Measurements from ENCODE around the gene DPYD. TPM values are rescaled to one million over a fixed set of nuclear protein-coding genes. Genes with fewer than 3 reads are reported as not detected.
A peak's percentile ranks its signal among the peaks of the same experiment; 100 is the strongest.

DPYD gene
- total and polyA plus RNA-seq, 4 donors: 17.7 to 99.3 (median 74.4) TPM

GRCh38 chr1:97252925-97253324 is 667.9 kb downstream of the DPYD start:
- no peaks in the 10 kb centered on the region for H3K9me3 ChIP-seq (ENCODE audit: control insufficient read depth in 4 of 4, insufficient read depth in 3 of 4, low read length in 3 of 4)
- 82 to 89% methylated on average over 3 of the region's 3 CpGs for WGBS, 2 donors
- no peak for ATAC-seq (ENCODE audit: insufficient read depth, low FRiP score)

GRCh38 chr1:97252076-97252475 is 668.8 kb downstream of the DPYD start:
- Histone ChIP-seq H3K36me3 (ENCODE audit: control insufficient read depth in 4 of 4, insufficient read depth in 4 of 4, low read length in 4 of 4) (peaks cover 0 to 1% (median 0%) of the 10 kb centered on the region in 4 donors), H3K4me3 (no peak overlapping the region), H3K27ac (ENCODE audit: low read depth in 1 of 2, low read length in 1 of 2) (no peak overlapping the region), H3K4me1 (ENCODE audit: control insufficient read depth in 5 of 5, insufficient read depth in 5 of 5, low read length in 5 of 5) (peaks cover 0 to 2% (median 0%) of the 10 kb centered on the region in 5 donors), H3K9me3 (ENCODE audit: control insufficient read depth in 4 of 4, insufficient read depth in 3 of 4, low read length in 3 of 4) (no peaks in the 10 kb centered on the region), H3K27me3 (ENCODE audit: control insufficient read depth in 3 of 3, insufficient read depth in 3 of 3, low read length in 2 of 3) (no peaks in the 10 kb centered on the region), H3K9ac (ENCODE audit: insufficient read depth in 1 of 2, low read length in 2 of 2) (no peak overlapping the region)
- ATAC-seq (ENCODE audit: insufficient read depth, low FRiP score) (no peak), DNase-seq (no peak)
- no peak for TF ChIP-seq CTCF (IDR thresholded peaks at IDR 0.05; ENCODE audit: control extremely low read depth, extremely low read depth)
- WGBS, 2 donors: 0% methylated on average over 1 of the region's 1 CpG

More at GRCh38 chr1:97252925-97253324, 667.9 kb downstream of the DPYD start:
- Histone ChIP-seq H3K4me1 (ENCODE audit: control insufficient read depth in 5 of 5, insufficient read depth in 5 of 5, low read length in 5 of 5) (peaks cover 0 to 2% (median 0%) of the 10 kb centered on the region in 5 donors), H3K9ac (ENCODE audit: insufficient read depth in 1 of 2, low read length in 2 of 2) (no peak overlapping the region), H3K27ac (ENCODE audit: low read depth in 1 of 2, low read length in 1 of 2) (no peak overlapping the region), H3K4me3 (no peak overlapping the region), H3K27me3 (ENCODE audit: control insufficient read depth in 3 of 3, insufficient read depth in 3 of 3, low read length in 2 of 3) (no peaks in the 10 kb centered on the region), H3K36me3 (ENCODE audit: control insufficient read depth in 4 of 4, insufficient read depth in 4 of 4, low read length in 4 of 4) (peaks cover 0 to 1% (median 0%) of the 10 kb centered on the region in 4 donors)
- no peak for DNase-seq
- no peak for TF ChIP-seq CTCF (IDR thresholded peaks at IDR 0.05; ENCODE audit: control extremely low read depth, extremely low read depth)

- Histone ChIP-seq H3K36me3 (ENCODE audit: control insufficient read depth in 4 of 4, insufficient read depth in 4 of 4, low read length in 4 of 4) (peaks cover 0 to 1% (median 0%) of the 10 kb centered on the region in 4 donors), H3K4me1 (ENCODE audit: control insufficient read depth in 5 of 5, insufficient read depth in 5 of 5, low read length in 5 of 5) (peaks cover 0 to 8% (median 0%) of the 10 kb centered on the region in 5 donors), H3K4me3 (no peak overlapping the region), H3K27ac (ENCODE audit: low read depth in 1 of 2, low read length in 1 of 2) (no peak overlapping the region), H3K9me3 (ENCODE audit: control insufficient read depth in 4 of 4, insufficient read depth in 3 of 4, low read length in 3 of 4) (no peaks in the 10 kb centered on the region), H3K9ac (ENCODE audit: insufficient read depth in 1 of 2, low read length in 2 of 2) (no peak overlapping the region), H3K27me3 (ENCODE audit: control insufficient read depth in 3 of 3, insufficient read depth in 3 of 3, low read length in 2 of 3) (no peaks in the 10 kb centered on the region)
- DNase-seq: peak in 1 of 3 donors; percentile 14
- no peak for TF ChIP-seq CTCF (IDR thresholded peaks at IDR 0.05; ENCODE audit: control extremely low read depth, extremely low read depth)
- no peak for ATAC-seq (ENCODE audit: insufficient read depth, low FRiP score)
Observed at GRCh38 chr1:97247196-97247595, 673.6 kb downstream of the DPYD start.

GRCh38 chr1:97245682-97246081 is 675.2 kb downstream of the DPYD start:
- no peak overlapping the region for H3K9ac ChIP-seq (ENCODE audit: insufficient read depth in 1 of 2, low read length in 2 of 2)
- no peaks in the 10 kb centered on the region for H3K36me3 ChIP-seq (ENCODE audit: control insufficient read depth in 4 of 4, insufficient read depth in 4 of 4, low read length in 4 of 4)
- H3K27me3 ChIP-seq (ENCODE audit: control insufficient read depth in 3 of 3, insufficient read depth in 3 of 3, low read length in 2 of 3): no peaks in the 10 kb centered on the region
- no peak overlapping the region for H3K27ac ChIP-seq (ENCODE audit: low read depth in 1 of 2, low read length in 1 of 2)
- no peaks in the 10 kb centered on the region for H3K9me3 ChIP-seq (ENCODE audit: control insufficient read depth in 4 of 4, insufficient read depth in 3 of 4, low read length in 3 of 4)
- TF ChIP-seq CTCF (IDR thresholded peaks at IDR 0.05; ENCODE audit: control extremely low read depth, extremely low read depth): no peak
- ATAC-seq (ENCODE audit: insufficient read depth, low FRiP score) (no peak), DNase-seq (no peak)
- peaks cover 0 to 8% (median 0%) of the 10 kb centered on the region in 5 donors for H3K4me1 ChIP-seq (ENCODE audit: control insufficient read depth in 5 of 5, insufficient read depth in 5 of 5, low read length in 5 of 5)
- H3K4me3 ChIP-seq: no peak overlapping the region
- 47 to 78% methylated on average over 1 of the region's 1 CpG for WGBS, 2 donors

Measured in lung (tissue), 12 donors.